ENCODE measurements around the gene JPH3.

DNA sequence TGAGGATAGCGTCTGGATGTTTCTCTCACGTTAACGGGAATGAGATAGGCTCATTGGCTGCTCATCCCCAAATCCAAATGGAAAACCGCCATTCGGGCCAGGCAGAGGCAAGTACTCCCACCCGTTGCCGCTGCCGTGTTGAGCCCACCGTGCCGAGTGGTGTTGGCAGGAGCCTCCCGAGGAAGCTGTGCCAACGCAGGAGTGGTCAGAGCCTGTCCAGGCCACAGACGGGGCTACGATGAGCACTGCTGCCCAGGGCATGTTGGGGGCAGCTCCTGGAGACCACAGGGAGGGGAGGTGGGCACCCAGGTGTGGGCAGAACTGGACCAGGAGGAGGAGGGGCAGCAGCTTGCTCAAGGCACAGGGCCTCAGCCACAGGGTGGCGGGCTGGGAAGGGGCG, 91.5 kb downstream of the JPH3 start:
- TF ChIP-seq, protein P1, sequence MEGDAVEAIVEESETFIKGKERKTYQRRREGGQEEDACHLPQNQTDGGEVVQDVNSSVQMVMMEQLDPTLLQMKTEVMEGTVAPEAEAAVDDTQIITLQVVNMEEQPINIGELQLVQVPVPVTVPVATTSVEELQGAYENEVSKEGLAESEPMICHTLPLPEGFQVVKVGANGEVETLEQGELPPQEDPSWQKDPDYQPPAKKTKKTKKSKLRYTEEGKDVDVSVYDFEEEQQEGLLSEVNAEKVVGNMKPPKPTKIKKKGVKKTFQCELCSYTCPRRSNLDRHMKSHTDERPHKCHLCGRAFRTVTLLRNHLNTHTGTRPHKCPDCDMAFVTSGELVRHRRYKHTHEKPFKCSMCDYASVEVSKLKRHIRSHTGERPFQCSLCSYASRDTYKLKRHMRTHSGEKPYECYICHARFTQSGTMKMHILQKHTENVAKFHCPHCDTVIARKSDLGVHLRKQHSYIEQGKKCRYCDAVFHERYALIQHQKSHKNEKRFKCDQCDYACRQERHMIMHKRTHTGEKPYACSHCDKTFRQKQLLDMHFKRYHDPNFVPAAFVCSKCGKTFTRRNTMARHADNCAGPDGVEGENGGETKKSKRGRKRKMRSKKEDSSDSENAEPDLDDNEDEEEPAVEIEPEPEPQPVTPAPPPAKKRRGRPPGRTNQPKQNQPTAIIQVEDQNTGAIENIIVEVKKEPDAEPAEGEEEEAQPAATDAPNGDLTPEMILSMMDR (conservative IDR thresholded peaks at IDR 0.05) = no peak
- no peak for TF ChIP-seq ZFX (IDR thresholded peaks at IDR 0.05)

Measured in C4-2B (cell line).